Fibroblast of skin of abdomen (primary cell): ENCODE data around the gene ARID5B.
A peak's percentile ranks its signal among the peaks of the same experiment; 100 is the strongest.

Experiments used
- DNase-seq: peaks from one replicate; pipeline ENCODE4 v3.0.0-alpha.2; 2013

The ARID5B gene

DNA sequence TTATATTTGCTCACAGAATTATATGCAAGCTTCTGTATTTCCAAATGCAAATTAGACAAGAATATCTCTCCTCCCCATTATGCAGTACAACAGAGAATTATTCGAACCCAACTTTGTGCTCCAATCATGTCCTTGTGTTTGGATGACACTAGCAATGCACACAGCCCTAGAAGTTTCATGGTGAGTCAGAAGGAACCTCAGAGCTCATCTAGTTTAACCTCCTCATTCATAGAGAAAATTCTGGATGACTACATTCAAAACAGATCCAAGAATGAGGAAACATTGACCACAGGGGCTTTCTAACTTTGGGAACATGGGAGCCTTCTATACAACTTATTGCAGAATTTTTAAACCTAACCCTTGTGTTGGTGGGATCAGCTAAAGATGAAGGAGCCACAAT lies 12.8 kb upstream of the ARID5B start:
- DNase-seq, result peak; percentile 46

- peak; percentile 55 for DNase-seq
Observed at GRCh38 chr10:61890430-61890829, 11.1 kb upstream of the ARID5B start.

DNA sequence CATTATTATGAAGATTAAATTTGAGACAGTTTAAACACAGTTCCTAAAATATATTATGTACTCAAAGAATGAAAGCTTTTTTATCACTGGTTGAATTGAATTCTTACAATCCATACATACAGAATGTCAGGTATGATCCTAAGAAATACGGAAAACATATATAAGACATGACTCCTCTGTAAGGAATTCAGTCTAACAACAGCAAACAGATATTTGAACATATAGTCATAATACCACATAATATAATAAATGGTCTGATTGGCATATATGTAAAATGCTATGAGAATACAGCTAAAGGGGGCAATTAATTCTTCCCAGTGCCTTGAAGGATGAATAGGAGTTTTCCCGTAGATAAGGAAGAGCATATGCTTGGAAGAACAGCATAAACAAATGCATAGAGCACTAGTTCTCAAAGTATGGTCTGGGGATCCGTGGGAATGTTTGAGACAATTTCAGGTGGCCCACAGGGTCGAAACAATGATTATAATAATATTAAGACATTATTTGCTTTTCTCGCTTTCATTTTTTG lies 10.6 kb upstream of the ARID5B start:
- DNase-seq, result peak; percentile 28

- DNase-seq, result no peak
Observed at GRCh38 chr10:61891906-61892585, 9.5 kb upstream of the ARID5B start.

- DNase-seq, result no peak
Observed at GRCh38 chr10:61892961-61893360, 8.5 kb upstream of the ARID5B start.

- no peak for DNase-seq
Observed at GRCh38 chr10:61894133-61894532, 7.4 kb upstream of the ARID5B start.

DNA sequence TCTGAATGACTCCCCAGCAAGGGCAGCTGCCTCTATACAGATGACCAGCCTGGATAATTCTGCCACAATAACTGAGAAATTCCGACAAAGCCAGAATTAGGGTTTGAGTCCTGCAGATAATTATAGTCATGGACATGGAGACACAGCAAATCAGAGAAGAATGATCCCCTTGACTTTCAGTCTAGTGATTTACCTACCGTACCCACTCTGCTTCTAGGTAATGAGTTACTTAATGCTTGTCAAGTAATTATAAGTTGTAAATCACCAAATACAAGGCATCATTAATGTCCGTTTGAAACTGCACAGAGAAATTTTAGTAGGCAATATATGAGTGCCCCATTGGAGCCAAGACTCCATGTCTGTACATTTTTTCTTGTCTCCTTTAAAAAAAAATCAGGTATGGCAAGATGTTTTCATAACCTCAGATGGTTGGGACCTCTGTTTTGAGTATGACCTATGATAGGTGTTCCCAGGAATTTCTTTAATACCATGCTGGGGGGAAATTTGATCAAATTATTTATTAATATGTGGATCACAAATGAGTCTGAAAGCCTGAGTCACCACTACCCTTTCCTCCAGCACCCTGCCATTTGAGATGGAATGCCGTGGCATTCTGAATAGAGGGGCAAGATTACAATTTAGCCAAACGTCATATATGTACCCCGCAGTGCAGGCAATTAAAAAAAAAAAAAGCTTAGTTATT lies 5.5 kb upstream of the ARID5B start:
- DNase-seq, result no peak

GRCh38 chr10:61896854-61897661 lies 4.4 kb upstream of the ARID5B start:
- peak; percentile 70 for DNase-seq

DNA sequence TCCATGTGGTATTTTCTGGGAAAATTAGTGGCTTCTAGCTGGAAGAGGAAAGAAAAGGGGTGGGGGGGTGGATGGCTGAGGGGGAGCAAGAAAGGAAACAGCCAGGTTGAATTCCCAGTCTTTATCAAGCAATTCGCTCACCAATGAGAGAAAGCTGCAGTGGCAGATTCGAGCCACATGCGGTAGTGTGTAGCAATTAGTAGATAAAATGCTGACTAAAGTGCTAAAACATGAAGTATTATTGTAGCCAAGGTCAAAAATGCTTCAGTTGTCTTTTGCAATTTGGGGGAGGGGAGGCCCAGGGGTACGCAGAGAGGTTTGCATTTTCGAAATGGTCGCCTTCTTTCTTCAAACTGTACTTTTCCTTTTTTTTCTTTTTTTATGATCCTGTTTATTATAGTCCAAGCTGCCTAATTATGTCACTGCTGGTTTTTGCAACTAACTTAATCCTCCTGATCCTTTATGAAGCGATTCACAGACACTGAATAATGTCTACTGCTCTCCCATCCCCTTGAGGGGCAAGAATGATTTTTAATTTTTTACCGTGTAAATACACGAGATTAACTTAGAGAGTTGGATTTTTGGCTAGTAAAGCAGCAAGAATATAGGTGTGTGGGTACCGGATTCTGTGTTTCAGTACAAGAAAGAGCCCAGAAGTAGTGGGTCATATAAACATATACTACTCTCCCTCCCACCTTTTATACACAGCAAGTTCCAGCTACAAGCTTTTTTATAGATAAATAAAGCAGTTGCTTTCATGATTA lies 3.6 kb upstream of the ARID5B start:
- peak; percentile 60 for DNase-seq

- no peak for DNase-seq
Observed at GRCh38 chr10:61898435-61898778, 3.1 kb upstream of the ARID5B start.

GRCh38 chr10:61899069-61899531 lies 2.4 kb upstream of the ARID5B start:
- peak; percentile 72 for DNase-seq

- DNase-seq, result no peak
Observed at GRCh38 chr10:61899663-61899996, 1.9 kb upstream of the ARID5B start.

DNA sequence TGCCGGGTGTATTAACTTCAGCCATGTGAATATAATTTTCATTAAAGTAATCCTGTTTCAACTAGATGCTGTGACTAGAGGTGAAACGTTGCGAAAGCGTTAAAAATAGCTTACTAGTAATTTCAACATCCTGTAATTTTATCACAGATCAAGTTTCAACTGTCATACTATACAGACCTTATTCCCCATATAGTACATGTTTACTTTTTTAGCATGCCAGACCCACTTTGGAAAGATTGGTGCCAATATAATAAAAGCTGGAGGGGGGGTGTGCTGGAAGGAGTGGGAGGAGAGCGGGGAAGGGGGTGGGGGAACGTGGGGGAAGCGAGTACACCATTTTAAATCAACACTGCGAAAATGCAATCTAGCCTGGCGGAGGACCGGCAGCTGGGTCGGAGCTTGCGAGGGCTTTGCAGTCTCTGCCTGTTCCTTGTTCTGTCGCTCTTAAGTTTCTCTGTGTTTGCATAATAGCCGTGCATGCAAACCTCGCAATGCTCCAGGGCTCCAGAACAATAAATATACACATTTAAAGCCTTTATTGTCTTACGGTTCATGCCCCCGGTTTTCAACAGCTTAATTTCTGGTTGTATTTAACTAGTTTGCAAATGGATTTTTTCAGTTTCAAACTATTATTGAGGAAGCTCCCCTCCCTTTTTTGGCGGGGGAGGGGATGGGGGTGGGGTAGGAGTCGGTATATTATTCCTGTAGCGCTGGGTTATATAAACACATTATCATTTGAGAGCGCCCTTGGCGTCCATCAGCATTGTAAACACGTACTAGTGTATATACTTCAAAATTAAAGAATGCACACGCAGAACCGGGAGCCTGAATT lies 1.3 kb upstream of the ARID5B start:
- peak; percentile 68 for DNase-seq

DNA sequence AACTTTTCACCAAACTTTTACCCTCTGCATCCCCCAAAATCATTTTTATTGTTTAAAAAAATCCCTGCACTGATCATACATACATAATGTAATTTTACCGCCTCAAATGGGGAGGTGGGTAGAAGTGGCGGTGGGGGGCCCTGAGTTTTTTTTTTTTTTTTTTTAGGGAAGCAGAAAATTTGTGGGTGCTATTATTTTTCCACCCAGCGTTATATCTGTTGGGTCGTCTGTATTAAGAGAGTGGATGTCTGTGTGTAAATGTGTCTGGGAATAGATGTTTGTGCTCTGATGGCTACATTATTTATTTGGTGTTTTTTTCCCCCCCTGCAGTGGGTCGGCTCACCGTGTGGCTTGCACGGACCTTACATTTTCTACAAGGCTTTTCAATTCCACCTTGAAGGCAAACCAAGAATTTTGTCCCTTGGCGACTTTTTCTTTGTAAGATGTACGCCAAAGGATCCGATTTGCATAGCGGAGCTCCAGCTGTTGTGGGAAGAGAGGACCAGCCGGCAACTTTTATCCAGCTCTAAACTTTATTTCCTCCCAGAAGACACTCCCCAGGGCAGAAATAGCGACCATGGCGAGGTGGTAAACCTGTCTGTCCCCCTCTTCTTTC lies 438 bp downstream of the ARID5B start:
- DNase-seq, result no peak

- peak; percentile 71 for DNase-seq
Observed at GRCh38 chr10:61902445-61903220, 1.1 kb downstream of the ARID5B start.

- peak; percentile 67 for DNase-seq
Observed at GRCh38 chr10:61903221-61903927, 1.9 kb downstream of the ARID5B start.

- DNase-seq, result peak; percentile 52
Observed at GRCh38 chr10:61903928-61904344, 2.4 kb downstream of the ARID5B start.

- DNase-seq, result peak; percentile 72
Observed at GRCh38 chr10:61904733-61905725, 3.5 kb downstream of the ARID5B start.
